ENCODE data around the gene FN1.

Gene FN1

GRCh38 chr2:215447673-215448081 lies 11.8 kb upstream of the FN1 start:
- Histone ChIP-seq H3K27me3 (ENCODE audit: control insufficient read depth in 1 of 2, insufficient read depth in 1 of 2, low read length in 2 of 2) (no peaks in the 10 kb centered on the region), H2BK15ac (ENCODE audit: low read depth, poor library complexity, severe bottlenecking) (no peak overlapping the region), H3K18ac (ENCODE audit: low read depth in 1 of 2, low read length in 2 of 2) (no peak overlapping the region), H3K23ac (ENCODE audit: low read length in 2 of 2) (no peak overlapping the region), H2BK12ac (ENCODE audit: low read length in 2 of 2) (no peak overlapping the region), H3K4me2 (ENCODE audit: low read length, poor library complexity, severe bottlenecking) (no peak overlapping the region), H3K4ac (ENCODE audit: low read depth in 1 of 2, low read length in 2 of 2) (no peak overlapping the region), H2AFZ (ENCODE audit: low read depth, low read length) (no peak overlapping the region), H3K9me3 (ENCODE audit: control insufficient read depth, low read length) (peaks cover 3% of the 10 kb centered on the region), H3K27ac (ENCODE audit: low read length, poor library complexity, severe bottlenecking) (no peak overlapping the region), H3K36me3 (ENCODE audit: control insufficient read depth in 1 of 2, insufficient read depth in 2 of 2, low read depth in 1 of 2, low read length in 2 of 2) (no peaks in the 10 kb centered on the region), H4K8ac (ENCODE audit: low read length) (no peak overlapping the region), H4K91ac (ENCODE audit: low read length) (no peak overlapping the region), H3K9ac (ENCODE audit: low read length) (no peak overlapping the region), H3K79me1 (replicated peaks; ENCODE audit: low read length, poor library complexity, severe bottlenecking) (no peaks in the 10 kb centered on the region), H3K14ac (ENCODE audit: low read length in 2 of 2) (no peak overlapping the region), H3K4me3 (ENCODE audit: insufficient read depth in 1 of 2, low read depth in 1 of 2, low read length in 2 of 2) (no peak overlapping the region), H2BK5ac (ENCODE audit: low read depth, low read length, poor library complexity, severe bottlenecking) (no peak overlapping the region), H3K4me1 (ENCODE audit: control insufficient read depth, insufficient read depth, low read depth, low read length) (no peaks in the 10 kb centered on the region), H2AK5ac (ENCODE audit: low read length, severe bottlenecking) (no peak overlapping the region), H2BK120ac (ENCODE audit: low read depth, low read length) (no peak overlapping the region)
- DNase-seq, result no peak
- 93% methylated on average over 3 of the region's 3 CpGs for WGBS

- 82% methylated on average over 2 of the region's 2 CpGs for WGBS
- Histone ChIP-seq H2BK5ac (ENCODE audit: low read depth, low read length, poor library complexity, severe bottlenecking) (no peak overlapping the region), H3K27me3 (ENCODE audit: control insufficient read depth in 1 of 2, insufficient read depth in 1 of 2, low read length in 2 of 2) (no peaks in the 10 kb centered on the region)
Measured at GRCh38 chr2:215447056-215447455, 11.2 kb upstream of the FN1 start.

GRCh38 chr2:215442401-215442787 lies 6.5 kb upstream of the FN1 start:
- 67% methylated on average over 5 of the region's 5 CpGs for WGBS
- Histone ChIP-seq H2AK5ac (ENCODE audit: low read length, severe bottlenecking) (peak overlapping the region; percentile 81), H3K27ac (ENCODE audit: low read length, poor library complexity, severe bottlenecking) (no peak overlapping the region), H3K4me2 (ENCODE audit: low read length, poor library complexity, severe bottlenecking) (no peak overlapping the region), H3K79me1 (replicated peaks; ENCODE audit: low read length, poor library complexity, severe bottlenecking) (peaks cover 1% of the 10 kb centered on the region), H4K8ac (ENCODE audit: low read length) (no peak overlapping the region), H4K91ac (ENCODE audit: low read length) (peak overlapping the region; percentile 39), H3K4me3 (ENCODE audit: insufficient read depth in 1 of 2, low read depth in 1 of 2, low read length in 2 of 2) (no peak overlapping the region), H2BK120ac (ENCODE audit: low read depth, low read length) (no peak overlapping the region), H3K36me3 (ENCODE audit: control insufficient read depth in 1 of 2, insufficient read depth in 2 of 2, low read depth in 1 of 2, low read length in 2 of 2) (no peaks in the 10 kb centered on the region), H2BK5ac (ENCODE audit: low read depth, low read length, poor library complexity, severe bottlenecking) (no peak overlapping the region), H2AFZ (ENCODE audit: low read depth, low read length) (no peak overlapping the region), H3K9me3 (ENCODE audit: control insufficient read depth, low read length) (no peaks in the 10 kb centered on the region), H3K27me3 (ENCODE audit: control insufficient read depth in 1 of 2, insufficient read depth in 1 of 2, low read length in 2 of 2) (no peaks in the 10 kb centered on the region), H3K23ac (ENCODE audit: low read length in 2 of 2) (no peak overlapping the region), H3K4me1 (ENCODE audit: control insufficient read depth, insufficient read depth, low read depth, low read length) (no peaks in the 10 kb centered on the region), H3K18ac (ENCODE audit: low read depth in 1 of 2, low read length in 2 of 2) (peak overlapping the region in 1 of 2 experiments; percentile 11), H3K14ac (ENCODE audit: low read length in 2 of 2) (peak overlapping the region in 1 of 2 experiments; percentile 91), H3K4ac (ENCODE audit: low read depth in 1 of 2, low read length in 2 of 2) (no peak overlapping the region), H3K9ac (ENCODE audit: low read length) (no peak overlapping the region), H2BK15ac (ENCODE audit: low read depth, poor library complexity, severe bottlenecking) (peak overlapping the region; percentile 69), H2BK12ac (ENCODE audit: low read length in 2 of 2) (no peak overlapping the region)
- no peak for DNase-seq

More at GRCh38 chr2:215447056-215447455, 11.2 kb upstream of the FN1 start:
- Histone ChIP-seq H3K9ac (ENCODE audit: low read length) (no peak overlapping the region), H3K14ac (ENCODE audit: low read length in 2 of 2) (no peak overlapping the region), H2AFZ (ENCODE audit: low read depth, low read length) (no peak overlapping the region), H3K4ac (ENCODE audit: low read depth in 1 of 2, low read length in 2 of 2) (no peak overlapping the region), H3K4me2 (ENCODE audit: low read length, poor library complexity, severe bottlenecking) (no peak overlapping the region), H2BK12ac (ENCODE audit: low read length in 2 of 2) (no peak overlapping the region), H2AK5ac (ENCODE audit: low read length, severe bottlenecking) (no peak overlapping the region), H3K27ac (ENCODE audit: low read length, poor library complexity, severe bottlenecking) (no peak overlapping the region), H3K9me3 (ENCODE audit: control insufficient read depth, low read length) (peaks cover 3% of the 10 kb centered on the region), H2BK120ac (ENCODE audit: low read depth, low read length) (no peak overlapping the region), H3K4me3 (ENCODE audit: insufficient read depth in 1 of 2, low read depth in 1 of 2, low read length in 2 of 2) (no peak overlapping the region), H3K79me1 (replicated peaks; ENCODE audit: low read length, poor library complexity, severe bottlenecking) (no peaks in the 10 kb centered on the region), H2BK15ac (ENCODE audit: low read depth, poor library complexity, severe bottlenecking) (no peak overlapping the region), H3K36me3 (ENCODE audit: control insufficient read depth in 1 of 2, insufficient read depth in 2 of 2, low read depth in 1 of 2, low read length in 2 of 2) (no peaks in the 10 kb centered on the region), H3K4me1 (ENCODE audit: control insufficient read depth, insufficient read depth, low read depth, low read length) (no peaks in the 10 kb centered on the region), H4K91ac (ENCODE audit: low read length) (no peak overlapping the region), H3K23ac (ENCODE audit: low read length in 2 of 2) (no peak overlapping the region), H4K8ac (ENCODE audit: low read length) (no peak overlapping the region), H3K18ac (ENCODE audit: low read depth in 1 of 2, low read length in 2 of 2) (no peak overlapping the region)
- no peak for DNase-seq

- no peaks in the 10 kb centered on the region for H3K9me3 ChIP-seq (ENCODE audit: control insufficient read depth, low read length)
- no peak for DNase-seq
Measured at GRCh38 chr2:215441560-215442400, 5.9 kb upstream of the FN1 start.

More at GRCh38 chr2:215441560-215442400, 5.9 kb upstream of the FN1 start:
- no peak overlapping the region for H2BK15ac ChIP-seq (ENCODE audit: low read depth, poor library complexity, severe bottlenecking)
- H2BK5ac ChIP-seq (ENCODE audit: low read depth, low read length, poor library complexity, severe bottlenecking), result no peak overlapping the region
- no peak overlapping the region for H3K4me2 ChIP-seq (ENCODE audit: low read length, poor library complexity, severe bottlenecking)
- no peak overlapping the region for H3K4ac ChIP-seq (ENCODE audit: low read depth in 1 of 2, low read length in 2 of 2)
- no peak overlapping the region for H4K8ac ChIP-seq (ENCODE audit: low read length)
- no peak overlapping the region for H3K9ac ChIP-seq (ENCODE audit: low read length)
- no peak overlapping the region for H2AFZ ChIP-seq (ENCODE audit: low read depth, low read length)
- H3K36me3 ChIP-seq (ENCODE audit: control insufficient read depth in 1 of 2, insufficient read depth in 2 of 2, low read depth in 1 of 2, low read length in 2 of 2), result no peaks in the 10 kb centered on the region
- no peak overlapping the region for H3K27ac ChIP-seq (ENCODE audit: low read length, poor library complexity, severe bottlenecking)
- H3K27me3 ChIP-seq (ENCODE audit: control insufficient read depth in 1 of 2, insufficient read depth in 1 of 2, low read length in 2 of 2), result no peaks in the 10 kb centered on the region
- peak overlapping the region; percentile 50 for H4K91ac ChIP-seq (ENCODE audit: low read length)
- no peak overlapping the region for H2BK120ac ChIP-seq (ENCODE audit: low read depth, low read length)
- 98% methylated on average over 6 of the region's 6 CpGs for WGBS
- peak overlapping the region in 1 of 2 experiments; percentile 33 for H3K18ac ChIP-seq (ENCODE audit: low read depth in 1 of 2, low read length in 2 of 2)
- no peak overlapping the region for H3K4me3 ChIP-seq (ENCODE audit: insufficient read depth in 1 of 2, low read depth in 1 of 2, low read length in 2 of 2)
- peak overlapping the region; percentile 82 for H2AK5ac ChIP-seq (ENCODE audit: low read length, severe bottlenecking)
- peaks cover 1% of the 10 kb centered on the region for H3K79me1 ChIP-seq (replicated peaks; ENCODE audit: low read length, poor library complexity, severe bottlenecking)
- no peak overlapping the region for H2BK12ac ChIP-seq (ENCODE audit: low read length in 2 of 2)
- H3K23ac ChIP-seq (ENCODE audit: low read length in 2 of 2), result no peak overlapping the region
- no peaks in the 10 kb centered on the region for H3K4me1 ChIP-seq (ENCODE audit: control insufficient read depth, insufficient read depth, low read depth, low read length)
- H3K14ac ChIP-seq (ENCODE audit: low read length in 2 of 2), result no peak overlapping the region
